ENCODE data around the gene CD151.

GRCh38 chr11:869399-870126 lies 36.8 kb downstream of the CD151 start:
- TF ChIP-seq CTCF (conservative IDR thresholded peaks at IDR 0.05; ENCODE audit: low read depth in 2 of 2) (no peak), POLR2AphosphoS5 (IDR thresholded peaks at IDR 0.05; ENCODE audit: low read depth) (no peak), EZH2 (IDR thresholded peaks at IDR 0.05; ENCODE audit: low read depth, unreplicated experiment) (no peak), EZH2phosphoT487 (IDR thresholded peaks at IDR 0.05; ENCODE audit: unreplicated experiment) (no peak), NANOG (IDR thresholded peaks at IDR 0.05; ENCODE audit: borderline replicate concordance) (no peak), STAT1 (IDR thresholded peaks at IDR 0.05; ENCODE audit: unreplicated experiment) (no peak), CREB1 (CRISPR knock-in tag; IDR thresholded peaks at IDR 0.05; ENCODE audit: low read depth) (no peak), ZNF331 (CRISPR knock-in tag; IDR thresholded peaks at IDR 0.05; ENCODE audit: low read depth) (no peak)
